Measurements from ENCODE around the gene KCNJ4. TPM values are rescaled to one million over a fixed set of nuclear protein-coding genes. Genes with fewer than 3 reads are reported as not detected.

Gene KCNJ4
- under 1 TPM; 0.07 to 0.11 (median 0.10) TPM for polyA plus RNA-seq (ENCODE audit: insufficient read length in 3 of 3)

DNA sequence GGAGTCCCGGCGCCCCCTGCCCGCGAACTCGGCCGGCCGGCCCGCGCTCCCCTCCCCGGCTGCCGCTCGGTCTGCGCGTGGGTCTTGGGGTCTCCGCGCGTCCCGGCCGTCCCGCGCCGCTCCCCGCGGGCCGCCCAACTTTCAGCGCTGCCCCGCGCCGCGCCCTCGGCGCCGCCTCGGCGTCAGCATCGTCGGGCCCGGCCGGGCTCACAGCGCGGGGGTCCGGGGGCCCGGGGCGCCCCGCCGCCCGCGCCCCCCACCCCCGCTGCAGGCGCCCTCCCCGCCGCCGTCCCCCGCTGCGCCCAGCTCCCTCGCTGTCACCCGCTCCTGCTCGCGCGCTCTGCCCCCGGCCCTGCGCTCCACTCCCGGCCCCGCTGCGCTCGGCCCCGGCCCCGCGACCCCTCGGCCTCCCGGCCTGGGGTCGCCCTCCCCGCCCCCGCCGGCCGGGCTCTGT, at the start of gene KCNJ4:
TSS of gene KCNJ4 (minus strand) at position 124 of the 454 bp plus-strand sequence. CDS start 27,067 bp downstream, outside the sequence.
- no peak for DNase-seq (ENCODE audit: low read depth in 3 of 3, low spot score in 2 of 3)

DNA sequence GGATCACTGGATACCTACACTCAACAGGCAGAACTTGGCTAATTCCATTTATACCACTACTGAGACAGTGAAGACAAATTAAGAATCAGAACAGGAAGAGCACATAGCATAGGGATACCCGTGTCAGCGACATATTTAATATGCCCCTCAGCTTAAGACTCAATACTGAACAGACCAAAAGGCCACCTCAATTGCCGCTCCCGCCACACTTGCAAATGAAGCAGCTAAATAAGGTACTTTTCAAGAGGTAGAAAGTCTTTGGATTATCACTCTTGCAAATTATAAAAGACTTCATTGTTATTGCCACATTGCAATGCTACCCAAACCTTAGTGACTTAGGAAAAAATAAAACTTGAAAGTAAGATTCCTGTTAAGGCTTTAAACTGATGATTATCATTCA, 48.0 kb upstream of the KCNJ4 start:
- DNase-seq (ENCODE audit: low read depth in 3 of 3, low spot score in 2 of 3) = no peak

DNA sequence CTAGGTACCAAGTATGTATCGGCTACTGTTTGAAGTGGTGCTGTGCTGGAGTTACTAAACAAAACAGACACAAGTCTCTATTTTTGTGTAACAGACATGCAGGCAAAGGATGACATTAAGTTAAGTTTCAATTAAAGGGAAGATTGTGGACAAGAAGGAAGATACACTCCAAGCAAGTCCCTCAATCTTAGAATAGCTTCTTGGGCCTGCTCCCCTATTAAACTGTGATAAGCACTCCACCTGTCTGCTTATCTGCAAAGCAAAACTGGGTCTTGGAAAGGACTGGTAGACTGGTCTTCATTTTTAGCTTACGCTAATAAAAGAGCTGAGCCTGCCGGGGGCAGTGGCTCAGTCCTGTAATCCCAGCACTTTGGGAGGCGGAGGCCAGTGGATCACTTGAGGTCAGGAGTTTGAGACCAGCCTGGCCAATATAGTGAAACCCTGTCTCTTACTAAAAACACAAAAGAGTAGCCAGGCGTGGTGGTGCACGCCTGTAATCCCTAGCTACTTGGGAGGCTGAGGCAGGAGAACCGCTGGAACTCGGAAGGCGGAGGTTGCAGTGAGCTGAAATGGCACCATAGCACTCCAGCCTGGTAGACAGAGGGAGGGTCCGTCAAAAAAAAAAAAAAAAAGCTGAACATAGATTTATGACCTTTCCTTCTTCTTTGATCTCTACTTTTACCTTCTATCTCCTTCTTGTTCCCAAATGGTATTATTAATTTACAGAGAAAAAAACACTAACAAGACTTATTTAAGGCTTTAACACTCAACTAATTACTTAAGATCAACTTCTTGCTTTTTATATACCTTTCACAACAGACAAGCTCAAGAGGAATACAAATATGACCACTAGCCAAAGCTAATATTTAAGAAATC, 47.0 kb upstream of the KCNJ4 start:
- DNase-seq (ENCODE audit: low read depth in 3 of 3, low spot score in 2 of 3) = no peak

DNA sequence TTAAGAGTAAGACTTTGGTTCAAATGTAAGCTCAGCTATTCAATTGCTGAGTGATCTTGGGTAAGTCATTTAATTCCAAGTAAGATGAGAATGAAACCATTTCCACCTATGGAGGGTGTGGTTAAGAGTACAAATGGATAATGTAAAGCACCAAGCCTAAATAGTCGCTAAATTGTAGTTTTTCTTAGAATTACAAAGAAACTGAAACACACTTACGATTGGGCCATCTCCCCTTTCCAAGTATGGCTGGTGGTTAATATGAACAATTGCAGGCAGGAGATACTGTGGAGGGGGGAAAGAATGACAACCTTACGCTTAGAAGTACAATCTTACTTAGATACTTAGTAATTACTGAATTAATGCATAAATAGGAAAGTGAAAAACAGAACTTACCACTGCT, 42.9 kb upstream of the KCNJ4 start:
- no peak for DNase-seq (ENCODE audit: low read depth in 3 of 3, low spot score in 2 of 3)

DNA sequence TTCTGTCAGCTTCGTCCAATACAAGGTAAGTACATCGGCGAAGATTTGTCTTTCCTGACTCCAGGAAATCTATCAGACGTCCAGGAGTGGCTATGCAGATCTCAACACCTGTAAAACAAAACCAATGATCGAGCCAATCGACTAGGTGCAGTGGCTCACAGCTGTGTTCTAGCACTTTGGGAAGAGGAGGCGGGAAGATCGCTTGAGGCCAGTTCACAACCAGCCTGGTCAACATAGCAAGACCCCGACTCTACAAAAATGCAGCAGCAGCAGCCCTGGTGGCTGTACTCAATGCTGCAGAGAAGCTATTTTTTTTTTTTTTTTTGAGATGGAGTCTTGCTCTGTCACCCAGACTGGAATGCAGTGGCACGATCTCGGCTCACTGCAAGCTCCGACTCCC, 39.9 kb upstream of the KCNJ4 start:
- DNase-seq (ENCODE audit: low read depth in 3 of 3, low spot score in 2 of 3) = no peak

DNA sequence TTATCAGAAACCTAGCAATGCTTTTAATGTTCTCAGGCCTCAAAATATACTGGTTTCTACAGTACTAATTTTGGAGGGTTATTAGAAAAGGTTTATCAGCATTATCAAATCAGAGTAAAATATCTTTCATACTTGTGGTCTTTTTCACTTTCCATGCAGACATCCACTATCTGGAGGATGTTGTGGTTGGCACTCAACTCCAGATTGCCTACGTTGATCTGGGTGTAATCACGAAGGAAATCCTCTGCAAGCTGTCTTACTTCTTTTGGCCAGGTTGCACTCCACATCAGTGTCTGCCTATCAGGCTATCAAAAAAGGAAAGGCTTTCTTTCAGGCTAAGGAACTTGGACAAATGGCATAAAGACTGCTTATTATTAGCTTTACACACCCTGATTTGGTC, 39.5 kb upstream of the KCNJ4 start:
- no peak for DNase-seq (ENCODE audit: low read depth in 3 of 3, low spot score in 2 of 3)

DNA sequence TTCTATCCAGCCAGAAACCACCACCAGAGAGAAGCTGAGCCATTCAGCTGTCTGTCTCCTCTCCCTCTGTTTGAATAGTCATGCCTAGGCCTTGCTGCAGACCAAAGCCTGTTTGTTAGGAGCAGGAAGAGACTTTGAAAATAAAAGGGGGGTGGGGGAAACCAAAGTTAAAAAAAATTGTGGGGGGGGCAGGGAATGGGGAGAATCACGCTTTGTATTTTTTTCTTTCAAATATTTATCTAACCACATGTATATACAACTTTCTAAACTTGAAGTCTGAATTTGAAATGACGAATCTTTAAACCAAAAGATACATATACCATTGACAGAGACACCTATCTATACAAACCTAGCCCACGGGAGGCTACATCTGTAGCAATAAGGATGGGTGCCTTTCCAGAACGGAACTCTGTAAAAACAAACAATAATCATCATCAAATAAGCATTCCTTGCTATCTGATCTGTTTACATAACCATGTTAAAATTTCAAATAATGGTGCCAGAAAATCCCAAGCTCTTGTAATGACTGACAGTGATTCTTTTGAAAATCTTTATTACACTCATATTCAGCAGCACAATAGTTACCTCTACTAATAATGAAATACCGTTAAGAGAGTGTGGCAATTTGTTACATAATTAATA, 36.8 kb upstream of the KCNJ4 start:
- DNase-seq (ENCODE audit: low read depth in 3 of 3, low spot score in 2 of 3) = no peak

DNA sequence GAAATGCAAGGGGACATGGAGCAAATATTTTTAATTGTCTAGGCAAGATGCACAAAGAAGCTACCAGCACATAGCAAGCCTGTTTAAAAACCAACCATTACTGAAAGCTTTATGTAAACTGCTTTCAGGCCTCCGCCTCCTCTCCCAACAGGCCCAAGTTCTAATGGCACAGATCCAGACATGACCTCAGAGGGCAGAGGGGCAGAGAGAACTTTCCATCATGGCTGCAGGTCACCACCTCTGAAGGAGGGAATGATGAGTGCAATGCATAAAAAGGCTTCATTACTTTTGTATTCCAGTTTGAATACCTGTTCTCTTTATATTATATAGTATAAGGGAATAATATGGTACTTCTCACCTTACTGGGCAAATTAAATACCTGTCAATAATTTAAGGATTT, 35.9 kb upstream of the KCNJ4 start:
- no peak for DNase-seq (ENCODE audit: low read depth in 3 of 3, low spot score in 2 of 3)

DNA sequence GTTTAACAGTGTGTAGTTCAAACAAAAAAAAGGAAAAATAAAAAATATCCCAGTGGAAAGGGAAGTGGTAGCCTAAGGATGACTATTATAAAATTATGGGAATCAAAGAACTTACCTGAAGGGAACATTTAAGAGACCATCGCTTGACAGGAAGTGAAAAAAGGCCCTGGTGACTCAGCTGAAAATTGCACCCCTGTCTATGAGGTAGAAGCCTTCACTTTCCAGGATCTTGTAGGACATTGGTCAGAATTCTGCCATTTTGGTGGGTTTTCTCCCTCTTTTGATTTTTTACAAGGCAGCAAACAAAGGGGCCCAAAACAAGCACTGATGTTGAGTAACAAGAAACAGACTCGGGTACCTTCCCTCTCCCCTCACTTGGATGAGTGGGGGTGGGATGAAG, 35.5 kb upstream of the KCNJ4 start:
- DNase-seq (ENCODE audit: low read depth in 3 of 3, low spot score in 2 of 3) = no peak

DNA sequence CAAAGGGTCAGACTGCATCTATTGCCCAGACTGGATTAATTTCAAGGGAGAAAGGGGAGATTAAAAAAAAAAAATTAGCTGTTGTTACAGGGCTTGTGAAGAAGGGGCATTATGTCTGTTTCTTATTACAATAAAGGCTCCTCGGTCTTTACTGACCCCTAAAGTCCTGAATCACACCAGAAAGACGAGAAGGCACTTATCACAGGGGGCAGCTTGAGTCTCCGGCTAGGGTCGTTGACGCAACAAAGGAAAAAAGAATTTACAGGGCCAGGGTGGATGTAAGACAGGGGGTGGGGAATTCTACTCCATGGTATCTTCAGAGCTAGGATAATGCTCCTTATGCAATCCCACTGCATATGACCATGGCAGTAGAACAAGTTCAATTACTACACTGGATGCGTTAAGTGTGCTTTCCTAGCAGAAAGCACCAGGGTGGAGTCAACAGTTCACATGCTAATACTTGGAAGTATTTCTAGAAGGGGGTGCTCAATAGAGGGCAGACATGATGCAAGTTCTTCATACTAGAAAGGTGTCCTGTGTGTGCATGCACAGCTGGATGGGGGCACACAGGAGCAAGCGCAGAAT, 34.7 kb upstream of the KCNJ4 start:
- DNase-seq (ENCODE audit: low read depth in 3 of 3, low spot score in 2 of 3) = no peak

DNA sequence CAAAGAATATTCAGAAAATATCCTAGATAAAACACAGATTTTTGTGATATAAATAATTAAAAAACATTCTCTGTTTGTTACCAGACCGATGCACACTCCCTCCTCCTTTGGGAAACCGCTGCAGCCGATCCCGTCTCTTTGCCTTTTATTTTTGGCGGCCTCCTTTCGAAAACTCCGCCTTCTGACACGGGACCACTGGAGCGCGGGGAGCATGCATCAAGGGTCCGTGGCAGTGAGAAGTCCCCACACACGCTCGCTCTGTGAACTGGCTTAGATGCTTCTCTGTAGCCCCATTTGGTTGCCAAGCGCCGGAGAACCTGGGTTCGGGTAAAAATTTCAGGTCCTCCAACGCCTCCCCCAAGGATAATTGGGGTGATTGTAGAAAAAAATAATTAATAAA, 34.1 kb upstream of the KCNJ4 start:
- DNase-seq (ENCODE audit: low read depth in 3 of 3, low spot score in 2 of 3) = no peak

DNA sequence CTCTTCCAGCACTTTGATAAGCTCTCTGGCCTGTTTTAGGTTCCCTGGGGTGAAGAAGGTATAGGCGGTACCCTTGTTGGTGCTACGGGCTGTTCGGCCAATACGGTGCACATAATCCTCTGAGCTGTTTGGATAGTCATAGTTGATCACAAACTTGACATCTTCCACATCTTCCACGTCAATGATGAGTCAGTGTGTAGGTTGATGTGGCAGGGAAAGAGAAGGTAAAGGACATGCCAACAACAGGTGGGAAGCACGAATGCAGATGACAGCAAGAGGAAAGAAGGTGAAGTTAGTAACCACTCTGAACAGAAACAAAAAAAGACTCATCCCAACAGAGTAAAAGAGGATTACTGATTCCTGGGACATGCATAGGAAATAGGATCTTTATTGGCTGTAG, 32.9 kb upstream of the KCNJ4 start:
- DNase-seq (ENCODE audit: low read depth in 3 of 3, low spot score in 2 of 3) = no peak

DNA sequence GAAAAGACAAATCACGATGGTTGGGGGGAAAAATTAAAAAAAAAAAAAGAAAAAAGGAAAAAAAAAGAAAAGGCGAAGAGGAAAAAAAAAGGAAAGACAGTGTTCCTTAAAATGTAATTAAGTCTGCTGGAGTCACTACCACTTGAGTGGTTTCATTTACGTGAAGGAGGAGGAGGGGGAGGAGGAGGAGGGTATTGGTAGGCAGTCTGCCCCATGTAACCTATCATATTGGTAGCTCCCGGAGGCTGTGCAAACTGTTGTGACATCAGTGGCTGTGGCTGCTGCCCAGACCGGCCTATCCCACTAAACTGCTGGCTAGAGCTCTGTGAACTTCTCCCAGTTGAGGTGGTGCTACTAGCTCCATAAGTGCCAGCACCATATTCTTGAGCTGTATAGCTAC, 30.8 kb upstream of the KCNJ4 start:
- no peak for DNase-seq (ENCODE audit: low read depth in 3 of 3, low spot score in 2 of 3)

DNA sequence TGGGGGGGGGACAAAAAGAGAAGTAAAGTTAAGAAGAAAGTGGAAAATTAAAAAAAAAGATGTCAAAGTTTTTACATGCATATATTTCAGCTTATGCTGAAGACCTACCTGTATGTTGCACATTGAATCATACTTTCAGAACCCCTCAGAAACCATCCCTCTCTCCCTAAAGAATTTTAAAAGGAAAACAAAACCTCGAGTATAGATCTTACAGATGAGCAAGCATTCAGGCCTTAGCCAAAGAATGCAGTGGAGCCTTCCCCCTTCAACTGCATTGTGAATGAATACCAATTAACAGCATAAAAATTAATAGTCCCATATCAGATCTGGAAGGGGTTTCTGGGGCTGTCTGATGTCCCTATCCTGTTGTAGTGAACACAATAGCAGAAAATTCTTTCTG, 29.2 kb upstream of the KCNJ4 start:
- DNase-seq (ENCODE audit: low read depth in 3 of 3, low spot score in 2 of 3) = no peak

DNA sequence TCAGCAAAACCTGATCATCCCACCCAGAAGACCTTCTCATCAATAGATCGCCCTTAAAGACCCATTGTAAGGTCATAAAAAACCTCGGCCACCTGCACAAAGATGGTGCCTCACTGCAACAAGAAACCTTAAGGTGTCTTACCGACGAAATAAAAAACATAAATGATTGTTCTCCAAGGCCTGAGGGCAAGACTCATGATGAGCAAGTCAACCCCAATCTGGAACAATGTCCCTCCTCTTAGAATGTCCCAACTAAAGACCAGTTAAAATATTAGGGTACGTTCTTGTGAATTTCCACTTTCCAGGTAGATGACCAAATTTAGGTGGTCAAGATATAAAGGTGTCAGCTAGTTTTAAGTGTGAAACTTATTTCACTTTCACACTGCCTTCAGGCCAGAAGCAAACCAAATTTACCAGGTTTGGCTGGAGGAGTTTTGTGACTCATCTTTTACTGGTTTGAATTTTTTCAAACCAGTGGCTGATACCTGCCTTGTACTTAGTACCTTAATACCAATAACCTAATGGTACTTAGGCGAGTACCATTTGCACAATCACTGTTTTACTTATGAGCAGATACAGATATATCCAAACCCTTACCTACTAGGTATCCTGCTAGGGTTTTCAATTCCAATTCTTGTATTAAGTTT, 27.8 kb upstream of the KCNJ4 start:
- no peak for DNase-seq (ENCODE audit: low read depth in 3 of 3, low spot score in 2 of 3)

DNA sequence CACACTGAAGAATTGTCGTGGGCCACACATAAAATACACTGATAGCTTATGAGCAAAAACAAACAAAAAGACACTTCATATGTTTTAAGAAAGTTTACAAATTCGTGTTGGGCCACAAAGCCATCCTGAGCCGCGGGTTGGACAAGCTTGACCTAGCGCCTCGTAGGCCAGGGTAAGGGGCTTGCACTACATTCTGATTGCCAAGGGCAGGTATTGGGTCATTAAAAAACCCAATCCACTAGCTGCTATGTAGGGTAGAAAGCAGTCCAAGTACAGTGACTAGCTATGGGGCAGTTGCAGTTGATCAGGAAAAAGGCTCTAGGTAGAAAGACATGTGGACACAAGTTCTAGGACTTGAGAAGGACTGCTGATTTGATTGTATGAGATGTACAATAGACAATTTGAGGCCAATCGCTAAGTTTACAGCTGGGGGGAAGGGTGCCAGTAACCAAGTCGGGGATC, 26.9 kb upstream of the KCNJ4 start:
- no peak for DNase-seq (ENCODE audit: low read depth in 3 of 3, low spot score in 2 of 3)

DNA sequence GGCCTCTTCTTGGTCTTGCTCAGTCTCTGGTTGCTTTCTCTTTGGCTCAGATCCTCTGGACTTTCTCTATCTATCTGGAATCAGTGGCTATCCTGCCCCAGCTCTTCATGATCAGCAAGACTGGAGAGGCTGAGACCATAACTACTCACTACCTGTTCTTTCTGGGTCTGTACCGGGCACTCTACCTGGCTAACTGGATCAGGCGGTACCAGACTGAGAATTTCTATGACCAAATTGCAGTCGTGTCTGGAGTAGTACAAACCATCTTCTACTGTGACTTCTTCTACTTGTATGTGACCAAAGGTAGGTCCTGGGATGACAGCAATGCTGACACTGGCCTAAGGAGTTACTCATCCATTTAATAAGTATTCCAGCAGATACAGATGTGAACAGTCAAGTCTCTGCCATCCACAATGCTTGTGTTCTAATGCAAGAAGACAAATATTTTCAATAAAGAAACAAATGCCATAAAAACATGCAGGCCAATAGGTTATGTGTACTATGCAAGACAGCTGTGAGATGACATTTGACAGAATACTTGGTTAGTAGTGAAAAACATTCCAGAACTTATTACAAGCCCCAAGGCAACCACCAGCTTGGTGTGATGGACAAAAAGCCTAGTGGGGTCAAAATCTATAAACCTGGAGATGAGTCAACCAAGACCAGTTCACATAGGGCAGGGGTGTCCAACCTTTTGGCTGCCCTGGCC, 26.3 kb upstream of the KCNJ4 start:
- no peak for DNase-seq (ENCODE audit: low read depth in 3 of 3, low spot score in 2 of 3)

DNA sequence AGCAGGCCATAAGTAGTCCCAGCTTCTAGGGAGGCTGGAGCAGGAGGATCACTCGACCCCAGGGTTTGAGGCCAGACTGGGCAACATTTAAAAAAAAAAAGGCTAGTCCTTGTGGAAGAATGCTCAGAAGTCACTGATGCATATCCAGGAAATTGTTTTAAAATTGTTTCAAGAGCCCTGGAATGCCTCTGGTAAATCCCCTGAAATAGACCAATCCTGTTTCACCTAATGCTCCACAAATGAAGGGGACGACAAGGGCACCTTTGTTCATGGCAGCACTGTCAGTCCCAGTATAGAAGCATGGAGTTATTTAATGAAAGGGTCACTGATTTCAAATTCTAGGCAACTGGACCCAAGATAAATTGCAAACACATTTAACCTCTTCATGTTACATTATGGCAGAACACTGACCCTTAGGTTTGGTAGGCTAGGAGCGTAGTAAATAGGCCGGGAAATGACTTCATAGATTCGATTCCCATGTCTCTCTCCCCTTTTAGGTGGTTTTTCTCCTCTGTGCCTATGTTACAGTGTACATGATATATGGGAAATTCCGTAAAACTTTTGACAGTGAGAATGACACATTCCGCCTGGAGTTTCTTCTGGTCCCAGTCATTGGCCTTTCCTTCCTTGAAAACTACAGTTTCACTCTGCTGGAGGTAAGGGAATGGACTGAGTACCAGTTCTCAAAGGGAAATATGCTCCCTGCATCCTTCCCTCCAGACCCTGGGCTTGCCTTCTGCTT, 24.3 kb upstream of the KCNJ4 start:
- no peak for DNase-seq (ENCODE audit: low read depth in 3 of 3, low spot score in 2 of 3)

DNA sequence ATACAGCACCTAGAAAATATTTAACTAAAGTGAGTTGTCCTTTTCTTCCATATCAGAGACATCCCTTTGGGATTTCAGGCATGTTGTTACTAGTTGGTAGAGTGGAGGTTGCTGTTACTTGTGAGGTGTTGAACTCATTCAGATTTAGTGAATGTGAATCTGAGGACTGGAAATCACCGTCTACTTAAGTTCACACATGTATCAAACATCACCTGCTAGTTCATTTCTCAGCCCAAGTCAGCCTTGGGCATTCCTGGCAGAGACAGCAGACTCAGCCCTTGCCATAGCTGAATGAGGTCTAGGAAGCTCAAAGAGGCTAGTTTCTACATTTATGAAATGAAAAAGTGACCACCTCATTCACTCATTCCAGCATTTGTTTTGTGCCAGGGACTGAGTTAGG, 22.6 kb upstream of the KCNJ4 start:
- no peak for DNase-seq (ENCODE audit: low read depth in 3 of 3, low spot score in 2 of 3)
